IMR-90 (cell line): ENCODE data around the gene CLPTM1. TPM values are rescaled to one million over a fixed set of nuclear protein-coding genes. Genes with fewer than 3 reads are reported as not detected.

Experiments used
- ATAC-seq: fragments of 200-7000 bp; cut with Tn5 transposase; 2 replicates; pipeline ENCODE4 v1.9.1; 2020; ENCODE audit warnings: low read depth, mild to moderate bottlenecking, moderate library complexity
- BruUV-seq: library from RNA; stranded (reverse); fragments of 400-500 nt; replicated peaks from 2 replicates; lab custom pipeline; 2021; lab: Mats Ljungman, UMichigan
- CTCF ChIA-PET: fragments of 300-600 bp; formaldehyde crosslinking; extraction: SDS; loops from one replicate; lab custom pipeline; 2021; ENCODE audit warnings: antibody characterized with exemption; lab: Yijun Ruan, JAX
- POLR2A ChIA-PET: fragments of 300-600 bp; sonication (Branson Sonifier 250); formaldehyde crosslinking; loops from one replicate; lab custom pipeline; 2022; ENCODE audit warnings: antibody characterized with exemption; ENCODE audit not compliant: unreplicated experiment; lab: Charles Lee
- DNase-seq: peaks from one replicate; pipeline ENCODE4 v3.0.0; 2013
- H2AFZ ChIP-seq: replicated peaks from 2 replicates; pipeline ENCODE3; 2013; ENCODE audit warnings: low read length, mild to moderate bottlenecking; ENCODE audit not compliant: poor library complexity
- H2AK5ac ChIP-seq: 2 replicates; pipeline ENCODE4 v1.6.1; 2013; ENCODE audit warnings: low read depth, low read length, inconsistent platforms
- H2AK9ac ChIP-seq: replicated peaks from 2 replicates; pipeline ENCODE3; 2013; ENCODE audit warnings: mild to moderate bottlenecking, low read depth, low read length, moderate library complexity; ENCODE audit not compliant: poor library complexity
- H2BK120ac ChIP-seq: 2 replicates; pipeline ENCODE4 v1.6.1; 2013; ENCODE audit warnings: low read depth, low read length, inconsistent platforms
- H2BK15ac ChIP-seq: 3 replicates; pipeline ENCODE4 v1.6.1; 2013; ENCODE audit warnings: low read depth, low read length, inconsistent platforms
- H2BK20ac ChIP-seq: 2 replicates; pipeline ENCODE4 v1.6.1; 2013; ENCODE audit warnings: low read depth, mild to moderate bottlenecking, inconsistent platforms, low read length, moderate library complexity
- H2BK5ac ChIP-seq: 2 replicates; pipeline ENCODE4 v1.6.1; 2013; ENCODE audit warnings: mild to moderate bottlenecking, low read depth, low read length, inconsistent platforms; ENCODE audit not compliant: poor library complexity, severe bottlenecking
- H3K14ac ChIP-seq: replicated peaks from 2 replicates; pipeline ENCODE4 v1.6.1; 2013; ENCODE audit warnings: low read depth, low read length, inconsistent platforms
- H3K18ac ChIP-seq: 2 replicates; pipeline ENCODE4 v1.6.1; 2013; ENCODE audit warnings: low read depth, low read length, control low read depth
- H3K23ac ChIP-seq: 2 replicates; pipeline ENCODE4 v1.6.1; 2013; ENCODE audit warnings: low read depth, low read length, inconsistent platforms
- H3K27ac ChIP-seq: 2 replicates; pipeline ENCODE4 v1.5.1; 2013; ENCODE audit warnings: mild to moderate bottlenecking, control low read depth, low read length; ENCODE audit not compliant: insufficient read depth
- H3K27me3 ChIP-seq: 2 replicates; pipeline ENCODE4 v1.6.1; 2013; ENCODE audit warnings: low read length; ENCODE audit not compliant: control insufficient read depth, insufficient read depth
- H3K36me3 ChIP-seq: 2 replicates; pipeline ENCODE4 v1.6.1; 2013; ENCODE audit warnings: low read length, mixed read lengths; ENCODE audit not compliant: control insufficient read depth, insufficient read depth
- H3K4ac ChIP-seq: 2 replicates; pipeline ENCODE4 v1.6.1; 2013; ENCODE audit warnings: low read depth, low read length, inconsistent platforms
- H3K4me1 ChIP-seq: 2 replicates; pipeline ENCODE4 v1.6.1; 2013; ENCODE audit warnings: low read length, mixed read lengths; ENCODE audit not compliant: control insufficient read depth, insufficient read depth
- H3K4me2 ChIP-seq: 2 replicates; pipeline ENCODE4 v1.6.1; 2013; ENCODE audit warnings: low read depth, mild to moderate bottlenecking, control low read depth, low read length, moderate library complexity
- H3K4me3 ChIP-seq: 2 replicates; pipeline ENCODE4 v1.5.1; 2013; ENCODE audit warnings: low read depth, mild to moderate bottlenecking, control low read depth, low read length, moderate library complexity; ENCODE audit not compliant: insufficient read depth
- H3K56ac ChIP-seq: 2 replicates; pipeline ENCODE4 v1.6.1; 2013; ENCODE audit warnings: low read length, inconsistent platforms; ENCODE audit not compliant: insufficient read depth; ENCODE audit errors: extremely low read depth
- H3K79me1 ChIP-seq, 2 experiments: 2 replicates each; pipeline ENCODE4 v1.6.1; 2013; ENCODE audit warnings: low read length in 2 of 2, inconsistent platforms in 1 of 2, low read depth in 1 of 2
- H3K9ac ChIP-seq: 2 replicates; pipeline ENCODE4 v1.6.1; 2013; ENCODE audit warnings: low read depth, low read length, control low read depth
- H3K9me1 ChIP-seq: 2 replicates; pipeline ENCODE4 v1.6.1; 2013; ENCODE audit warnings: low read length, inconsistent platforms; ENCODE audit not compliant: insufficient read depth
- H3K9me3 ChIP-seq: 2 replicates; pipeline ENCODE4 v1.6.1; 2013; ENCODE audit warnings: low read length; ENCODE audit not compliant: control insufficient read depth, insufficient read depth
- H4K20me1 ChIP-seq: 2 replicates; pipeline ENCODE4 v1.6.1; 2013; ENCODE audit warnings: low read length, inconsistent platforms; ENCODE audit not compliant: insufficient read depth
- H4K5ac ChIP-seq: 2 replicates; pipeline ENCODE4 v1.6.1; 2013; ENCODE audit warnings: mild to moderate bottlenecking, low read depth, low read length, control low read depth
- H4K8ac ChIP-seq, 2 experiments: 2 replicates each; pipeline ENCODE4 v1.6.1; 2013; ENCODE audit warnings: low read depth in 2 of 2, low read length in 2 of 2, control low read depth in 1 of 2, inconsistent platforms in 1 of 2
- H4K91ac ChIP-seq: 2 replicates; pipeline ENCODE4 v1.6.1; 2013; ENCODE audit warnings: low read depth, low read length, inconsistent platforms; ENCODE audit not compliant: insufficient read depth
- BHLHE40 ChIP-seq: fragments of 150-350 bp; IDR thresholded peaks from 2 replicates; pipeline ENCODE4 v1.6.1; 2016; ENCODE audit warnings: mild to moderate bottlenecking, low read depth, low read length
- MAFK ChIP-seq: IDR thresholded peaks from 2 replicates; pipeline ENCODE4 v1.6.1; 2012; ENCODE audit warnings: low read depth, low read length, improper control_type of control experiment
- MXI1 ChIP-seq: IDR thresholded peaks from 2 replicates; pipeline ENCODE4 v1.6.1; 2012; ENCODE audit warnings: low read depth, mild to moderate bottlenecking, low read length, moderate library complexity, borderline replicate concordance
- NFE2L2 ChIP-seq: fragments of 150-350 bp; IDR thresholded peaks from 2 replicates; pipeline ENCODE4 v1.6.1; 2016; ENCODE audit warnings: low read depth, mild to moderate bottlenecking, low read length
- WGBS, 2 experiments: methylation state at CpG; one replicate each; pipeline versions ENCODE4 v1.1.5 to v1.1.7; 2013; ENCODE audit warnings: missing lambda C conversion rate in 2 of 2; ENCODE audit not compliant: insufficient read length in 1 of 2; ENCODE audit errors: extremely low coverage in 2 of 2; 5-methylcytosine and 5-hydroxymethylcytosine counted together
- dilution Hi-C: fragments of 300-500 bp; cut with HindIII; formaldehyde crosslinking; loops from one replicate; pipeline ENCODE4 v1.14.3; 2018; ENCODE audit warnings: low sequenced_read_pairs; ENCODE audit not compliant: unreplicated experiment
- in situ Hi-C: fragments of 300-500 bp; cut with MboI; formaldehyde crosslinking; loops from 3 replicates; pipeline ENCODE4 v1.14.3; 2019; ENCODE audit warnings: low sequenced_read_pairs, inconsistent platforms, mixed read lengths
- intact Hi-C: fragments of 100-400 bp; cut with micrococcal nuclease; formaldehyde crosslinking; loops from 2 replicates; pipeline ENCODE4 v1.10.0; 2022
- polyA plus RNA-seq, 3 experiments: library from polyadenylated mRNA; depleted of rRNA; stranded (reverse); fragments of >200 nt; gene quantifications; 2 replicates each; pipeline ENCODE4 v1.2.3, GENCODE V29; 2012; ENCODE audit warnings: low replicate concordance in 1 of 3
- total RNA-seq: library from RNA; depleted of rRNA; stranded (reverse); fragments of >200 nt; gene quantifications from 2 replicates; pipeline ENCODE4 v1.2.3, GENCODE V29; 2012
- TF ChIP-seq, protein P1 (sequence below): conservative IDR thresholded peaks from 2 replicates; pipeline ENCODE4 v1.5.1; 2012; ENCODE audit warnings: mild to moderate bottlenecking, low read depth, low read length, improper control_type of control experiment

The CLPTM1 gene
- total and polyA plus RNA-seq, 2 of the 4 experiments (the other 2 are of a cell fraction): 23.8 to 88.8 TPM

DNA sequence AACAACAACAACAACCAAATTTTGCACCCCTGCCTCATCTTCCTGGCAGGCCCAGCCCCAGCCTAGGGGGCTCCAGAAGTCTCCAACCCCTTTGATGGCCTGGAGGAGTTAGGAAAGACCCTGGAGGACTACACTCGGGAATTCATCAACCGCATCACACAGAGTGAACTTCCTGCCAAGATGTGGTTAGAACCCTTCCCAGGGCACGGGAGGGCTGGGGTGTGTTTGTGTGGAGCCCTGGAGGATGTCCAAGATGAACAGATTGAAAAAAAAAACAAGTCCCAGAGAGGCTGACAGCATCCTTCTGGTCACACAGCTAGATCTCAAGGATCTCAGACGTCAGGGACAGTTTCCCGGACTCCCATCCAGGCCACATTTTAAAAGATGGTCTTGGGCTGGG, 27.4 kb upstream of the CLPTM1 start:
- no peak overlapping the region; the same call in 1 of the 2 replicates for H3K14ac ChIP-seq
- peak; percentile 18 for ATAC-seq
- peak overlapping the region; percentile 24; the same call in 1 of the 2 replicates for H3K18ac ChIP-seq
- in situ Hi-C loops: no loop called here
- intact Hi-C loops: no loop called here
- H3K4me1 ChIP-seq: peaks cover 23% of the 10 kb centered on the region
- H3K36me3 ChIP-seq: no peaks in the 10 kb centered on the region
- H2BK5ac ChIP-seq: no peak overlapping the region
- POLR2A ChIA-PET: no interaction called here
- no peak overlapping the region; the same call in 1 of the 2 replicates for H2AK5ac ChIP-seq
- H2BK15ac ChIP-seq: no peak overlapping the region
- no peak overlapping the region; the same call in 1 of the 2 replicates for H3K4me2 ChIP-seq
- H3K79me1 ChIP-seq: no peaks in the 10 kb centered on the region
- H3K23ac ChIP-seq: no peak overlapping the region
- no peak overlapping the region for H3K9ac ChIP-seq
- H2BK20ac ChIP-seq: 0 out of 2 replicates have a peak overlapping the region, but pooled peaks have one; percentile 17
- dilution Hi-C loops: no loop called here
- H2AFZ ChIP-seq: peak overlapping the region; percentile 39
- no peaks in the 10 kb centered on the region for H4K20me1 ChIP-seq
- no peak overlapping the region for H3K4me3 ChIP-seq
- no peaks in the 10 kb centered on the region for H3K9me3 ChIP-seq
- WGBS, 2 experiments: no CpG with 5 or more reads among the region's 5 CpGs
- H2AK9ac ChIP-seq: no peak overlapping the region
- DNase-seq: peak; percentile 59
- H4K5ac ChIP-seq: no peak overlapping the region; the same call in 1 of the 2 replicates
- H4K8ac ChIP-seq: peak overlapping the region in 1 of 2 experiments; percentile 44; a peak in 1 of 4 replicates
- no peak overlapping the region for H4K91ac ChIP-seq
- TF ChIP-seq MXI1: no peak
- no peak for TF ChIP-seq NFE2L2
- peak; percentile 48; the same call in 1 of the 2 replicates for TF ChIP-seq BHLHE40
- TF ChIP-seq, protein P1, sequence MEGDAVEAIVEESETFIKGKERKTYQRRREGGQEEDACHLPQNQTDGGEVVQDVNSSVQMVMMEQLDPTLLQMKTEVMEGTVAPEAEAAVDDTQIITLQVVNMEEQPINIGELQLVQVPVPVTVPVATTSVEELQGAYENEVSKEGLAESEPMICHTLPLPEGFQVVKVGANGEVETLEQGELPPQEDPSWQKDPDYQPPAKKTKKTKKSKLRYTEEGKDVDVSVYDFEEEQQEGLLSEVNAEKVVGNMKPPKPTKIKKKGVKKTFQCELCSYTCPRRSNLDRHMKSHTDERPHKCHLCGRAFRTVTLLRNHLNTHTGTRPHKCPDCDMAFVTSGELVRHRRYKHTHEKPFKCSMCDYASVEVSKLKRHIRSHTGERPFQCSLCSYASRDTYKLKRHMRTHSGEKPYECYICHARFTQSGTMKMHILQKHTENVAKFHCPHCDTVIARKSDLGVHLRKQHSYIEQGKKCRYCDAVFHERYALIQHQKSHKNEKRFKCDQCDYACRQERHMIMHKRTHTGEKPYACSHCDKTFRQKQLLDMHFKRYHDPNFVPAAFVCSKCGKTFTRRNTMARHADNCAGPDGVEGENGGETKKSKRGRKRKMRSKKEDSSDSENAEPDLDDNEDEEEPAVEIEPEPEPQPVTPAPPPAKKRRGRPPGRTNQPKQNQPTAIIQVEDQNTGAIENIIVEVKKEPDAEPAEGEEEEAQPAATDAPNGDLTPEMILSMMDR: no peak
- no peak for TF ChIP-seq MAFK
- peak overlapping the region; percentile 18; the same call in 1 of the 2 replicates for H3K27ac ChIP-seq
- H2BK120ac ChIP-seq: no peak overlapping the region
- no peaks in the 10 kb centered on the region for H3K9me1 ChIP-seq
- BruUV-seq: no TSS peak
- no peak overlapping the region for H3K56ac ChIP-seq
- no peak overlapping the region for H3K4ac ChIP-seq
- CTCF ChIA-PET: no interaction called here
- H3K27me3 ChIP-seq: peaks cover 3% of the 10 kb centered on the region
